Stimulated activated CD8-positive, alpha-beta memory T cell treated with anti-CD3 and anti-CD28 coated beads, Interleukin-4, amount 100 ng/mL, for 1 hour (primary cell): ENCODE measurements around the gene GPR132.
"Not testable (repeated sequence)": the region's sequence is repeated elsewhere in the genome, so short reads cannot be mapped to it uniquely, and the experiment has no call there.

Experiments used
- DNase-seq, 2 donors: peaks; one replicate each; pipeline ENCODE4 v3.0.0-alpha.2; 2020; ENCODE audit warnings: low read depth in 2 of 2, low spot score in 1 of 2

Gene GPR132, protein sequence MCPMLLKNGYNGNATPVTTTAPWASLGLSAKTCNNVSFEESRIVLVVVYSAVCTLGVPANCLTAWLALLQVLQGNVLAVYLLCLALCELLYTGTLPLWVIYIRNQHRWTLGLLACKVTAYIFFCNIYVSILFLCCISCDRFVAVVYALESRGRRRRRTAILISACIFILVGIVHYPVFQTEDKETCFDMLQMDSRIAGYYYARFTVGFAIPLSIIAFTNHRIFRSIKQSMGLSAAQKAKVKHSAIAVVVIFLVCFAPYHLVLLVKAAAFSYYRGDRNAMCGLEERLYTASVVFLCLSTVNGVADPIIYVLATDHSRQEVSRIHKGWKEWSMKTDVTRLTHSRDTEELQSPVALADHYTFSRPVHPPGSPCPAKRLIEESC

DNA sequence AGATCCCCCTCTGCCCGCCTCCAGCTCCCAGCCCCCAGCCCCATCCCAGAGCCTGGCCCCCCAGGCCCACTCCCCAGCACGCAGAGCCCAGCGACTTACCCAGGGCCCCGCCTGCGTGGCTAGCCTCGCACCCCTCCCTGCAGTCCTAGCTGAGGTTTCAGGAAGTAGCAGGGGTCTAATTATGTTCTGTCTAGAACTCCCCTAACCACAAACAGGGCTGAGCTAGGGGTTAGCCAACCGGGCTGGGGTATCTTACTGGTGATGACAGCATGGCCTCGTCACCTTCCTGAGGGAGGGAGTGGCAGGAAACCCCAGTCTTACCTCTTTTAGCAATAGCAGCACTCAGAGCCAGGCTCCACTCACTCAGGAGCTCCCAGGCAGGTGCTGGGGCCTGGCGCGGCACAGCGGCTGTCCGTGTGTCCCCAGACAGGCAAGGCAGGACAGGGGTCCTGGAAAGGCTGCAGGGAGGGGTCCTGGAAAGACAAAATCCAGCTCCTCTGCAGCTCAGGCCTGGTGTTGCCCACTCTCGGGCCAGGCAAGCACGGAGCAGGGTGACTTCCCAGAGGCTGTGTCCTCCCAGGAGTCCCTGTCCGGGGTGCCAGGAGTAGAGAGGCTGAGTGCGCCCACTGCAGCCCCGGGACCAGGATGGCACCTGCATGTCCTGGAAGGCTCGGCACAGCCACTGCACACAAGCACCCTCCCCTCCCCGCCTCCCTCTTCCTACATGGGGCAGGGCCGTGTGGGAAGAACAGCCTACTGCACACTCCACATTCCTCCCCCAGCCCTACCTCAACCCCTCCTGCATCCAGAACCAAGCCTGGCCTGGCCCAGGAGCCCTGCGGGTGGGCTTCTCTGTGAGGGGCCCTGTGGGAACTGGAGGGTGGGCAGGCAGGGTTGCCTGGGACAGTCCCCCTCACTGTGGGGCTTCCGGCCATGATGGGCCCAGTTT lies at the start of gene GPR132:
TSS of gene GPR132 (minus strand) at position 151 of the 949 bp plus-strand sequence. CDS start 10,010 bp downstream, outside the sequence.
- peak; percentile 70 to 79 for DNase-seq

DNA sequence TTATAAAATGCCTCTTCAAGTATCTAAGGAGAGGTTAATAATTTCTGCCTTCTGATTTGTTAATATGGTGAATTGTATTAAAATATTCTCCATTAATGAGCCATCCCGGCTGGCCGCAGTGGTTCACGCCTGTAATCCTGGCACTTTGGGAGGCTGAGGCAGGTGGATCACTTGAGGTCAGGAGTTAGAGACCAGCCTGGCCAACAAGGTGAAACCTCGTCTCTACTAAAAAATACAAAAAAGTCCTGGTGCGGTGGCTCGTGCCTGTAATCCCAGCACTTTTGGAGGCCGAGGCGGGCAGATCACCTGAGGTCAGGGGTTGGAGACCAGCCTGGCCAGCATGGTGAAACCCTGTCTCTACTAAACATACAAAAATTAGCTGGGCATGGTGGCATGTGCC lies 44.0 kb upstream of the GPR132 start:
- DNase-seq, result not testable (repeated sequence)

DNA sequence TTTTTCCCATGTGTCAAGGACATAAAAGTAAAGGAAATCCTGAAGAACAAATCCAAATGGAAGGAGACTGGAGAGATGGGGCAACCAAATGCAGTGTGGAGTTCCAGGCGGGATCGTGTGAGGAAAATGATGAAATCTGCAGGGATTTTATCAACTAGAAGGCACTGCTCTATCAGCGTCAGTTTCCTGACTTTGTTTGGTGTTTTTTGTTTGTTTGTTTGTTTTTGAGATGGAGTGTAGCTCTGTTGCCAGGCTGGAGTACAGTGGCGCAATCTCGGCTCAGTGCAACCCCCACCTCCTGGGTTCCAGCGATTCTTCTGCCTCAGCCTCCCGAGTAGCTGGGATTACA lies 43.3 kb upstream of the GPR132 start:
- no peak for DNase-seq

DNA sequence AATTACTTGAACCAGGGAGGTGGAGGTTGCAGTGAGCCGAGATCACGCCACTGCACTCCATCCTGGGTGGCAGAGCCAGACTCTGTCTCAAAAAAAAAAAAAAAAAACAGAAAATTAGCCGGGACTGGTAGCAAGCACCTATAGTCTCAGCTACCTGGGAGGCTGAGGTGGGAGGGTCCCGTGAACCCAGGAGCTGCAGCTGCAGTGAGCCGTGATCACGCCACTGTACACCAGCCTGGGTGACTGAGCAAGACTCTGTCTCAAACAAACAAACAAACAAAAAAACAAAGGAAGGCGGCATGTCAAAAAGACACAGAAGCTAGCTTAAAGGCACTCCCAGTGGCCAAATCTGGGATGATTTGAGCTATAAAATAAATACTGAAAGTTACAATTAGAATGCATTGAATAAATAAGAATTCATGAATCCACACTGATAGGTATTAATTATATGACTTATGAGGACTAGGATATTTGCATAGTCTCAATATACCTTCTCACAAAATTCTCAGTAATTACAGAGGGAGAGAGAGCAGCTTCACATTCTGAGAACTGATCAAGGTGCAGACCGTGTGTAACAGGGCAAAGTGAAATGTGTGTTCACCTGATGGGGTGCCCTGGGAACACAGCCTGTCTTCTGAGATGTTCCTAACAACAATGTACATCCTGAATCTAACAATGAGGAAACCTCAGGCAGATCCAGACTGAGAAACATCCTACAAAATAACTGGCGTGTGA lies 42.7 kb upstream of the GPR132 start:
- no peak for DNase-seq

DNA sequence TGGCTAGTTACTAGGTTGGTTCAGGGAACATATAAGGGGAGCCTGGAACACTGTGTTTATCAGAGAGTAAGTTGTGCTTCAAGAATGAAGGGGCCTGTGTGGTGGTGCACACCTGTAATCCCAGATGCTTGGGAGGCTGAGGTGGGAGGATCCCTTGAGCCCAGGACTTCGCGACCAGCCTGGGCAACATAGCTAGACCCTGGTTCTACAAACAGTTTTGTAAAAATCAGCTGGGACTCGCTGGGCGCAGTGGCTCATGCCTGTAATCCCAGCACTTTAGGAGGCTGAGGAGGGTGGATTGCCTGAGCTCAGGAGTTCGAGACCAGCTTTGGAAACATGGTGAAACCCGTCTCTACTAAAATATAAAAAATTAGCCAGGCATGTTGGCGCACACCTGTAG lies 42.1 kb upstream of the GPR132 start:
- DNase-seq, result no peak

DNA sequence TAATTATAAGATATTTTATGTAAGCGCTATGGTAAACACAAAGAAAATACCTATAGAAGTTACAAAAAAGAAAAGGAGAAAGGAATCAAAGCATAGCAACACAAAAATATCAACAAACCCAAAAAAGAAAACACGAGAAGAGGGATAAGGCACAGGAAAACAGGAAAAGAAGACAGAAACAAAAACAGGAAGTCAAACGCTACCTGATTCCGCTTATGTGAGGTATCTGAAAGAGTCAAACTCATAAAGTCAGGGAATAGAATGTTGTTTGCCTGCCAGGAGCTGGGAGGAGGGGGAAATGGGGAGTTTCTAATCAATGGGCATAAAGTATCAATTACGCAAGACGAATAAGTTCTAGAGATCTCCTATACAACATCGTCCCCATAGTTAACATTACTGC lies 39.9 kb upstream of the GPR132 start:
- no peak for DNase-seq

DNA sequence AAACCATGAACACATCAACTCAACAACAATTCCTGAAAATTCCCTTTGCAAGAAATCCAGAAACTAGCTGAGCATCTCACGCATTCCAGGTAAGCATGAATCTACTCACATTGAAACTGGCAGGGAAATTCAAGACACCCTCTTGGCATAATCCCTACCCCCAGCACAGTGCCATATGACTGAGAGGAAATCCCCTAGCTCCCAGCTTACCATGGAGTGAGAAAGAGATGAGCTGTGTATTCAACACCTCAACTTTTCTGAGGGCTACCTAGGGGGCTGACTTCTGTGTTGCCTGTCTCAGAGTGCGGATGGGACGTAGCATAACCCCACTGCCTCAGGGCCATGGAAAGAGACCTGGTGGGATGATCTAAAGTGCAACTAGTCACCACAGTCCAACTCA lies 37.7 kb upstream of the GPR132 start:
- no peak for DNase-seq

DNA sequence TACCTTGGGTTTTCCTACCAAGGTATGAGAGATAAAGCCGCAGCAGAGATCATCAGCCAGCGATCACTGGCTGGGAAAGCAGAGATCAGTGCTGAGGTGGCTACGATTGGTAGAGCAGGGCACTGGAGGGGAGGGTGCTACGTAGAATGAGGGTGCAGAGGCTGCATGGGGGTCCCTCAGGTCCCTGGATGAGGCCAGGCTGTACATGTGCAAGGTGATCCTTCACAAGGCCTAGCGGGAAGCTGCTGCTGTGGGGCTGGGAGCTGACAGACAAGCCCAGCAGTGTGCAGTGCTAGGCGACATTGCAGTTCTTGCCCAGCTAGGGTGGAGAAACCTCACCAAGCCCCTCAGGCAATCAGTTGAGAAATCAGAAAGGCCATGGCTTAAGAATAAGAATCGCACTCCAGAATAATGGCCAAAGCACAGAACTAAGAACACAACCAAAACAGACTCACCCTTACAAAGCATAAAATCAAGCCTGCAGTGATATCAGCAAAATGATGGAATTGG lies 37.2 kb upstream of the GPR132 start:
- DNase-seq, result no peak

DNA sequence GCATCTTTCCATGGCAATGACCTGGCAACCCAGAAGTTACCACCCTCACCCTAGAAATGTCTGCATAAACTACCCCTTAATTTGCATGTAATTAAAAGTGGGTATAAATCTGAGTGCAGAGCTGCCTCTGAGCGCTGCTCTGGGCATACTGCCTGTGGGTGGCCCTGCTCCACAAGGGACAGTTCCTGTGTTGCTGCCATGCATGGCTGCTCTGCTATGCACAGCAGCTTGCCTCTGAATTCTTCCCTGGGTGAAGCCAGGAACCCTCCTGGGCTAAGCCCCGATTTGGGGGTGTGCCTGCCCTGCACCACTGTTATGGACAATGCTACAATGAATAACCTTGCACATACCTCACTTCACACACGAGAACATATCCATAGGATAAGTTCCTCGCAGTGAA lies 35.7 kb upstream of the GPR132 start:
- DNase-seq, result no peak

DNA sequence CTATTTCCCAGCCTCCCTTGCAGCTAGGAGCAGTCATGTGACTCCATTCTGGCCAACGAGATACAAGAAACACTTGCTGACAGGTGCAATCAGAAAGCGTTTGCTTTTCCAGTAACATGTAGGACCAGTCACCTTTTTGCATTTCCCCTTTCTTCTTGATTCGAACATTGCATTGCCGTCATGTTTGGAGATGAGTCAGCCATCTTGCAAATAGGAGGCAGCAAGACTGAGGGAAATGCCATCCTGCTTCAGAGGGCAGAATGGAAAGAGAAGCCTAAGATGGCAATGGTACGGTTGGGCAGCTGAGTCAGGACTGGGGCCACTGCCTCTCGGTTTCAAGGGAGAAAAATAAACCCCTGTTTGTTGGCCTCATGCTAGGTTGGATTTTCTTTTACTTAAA lies 34.5 kb upstream of the GPR132 start:
- no peak for DNase-seq

DNA sequence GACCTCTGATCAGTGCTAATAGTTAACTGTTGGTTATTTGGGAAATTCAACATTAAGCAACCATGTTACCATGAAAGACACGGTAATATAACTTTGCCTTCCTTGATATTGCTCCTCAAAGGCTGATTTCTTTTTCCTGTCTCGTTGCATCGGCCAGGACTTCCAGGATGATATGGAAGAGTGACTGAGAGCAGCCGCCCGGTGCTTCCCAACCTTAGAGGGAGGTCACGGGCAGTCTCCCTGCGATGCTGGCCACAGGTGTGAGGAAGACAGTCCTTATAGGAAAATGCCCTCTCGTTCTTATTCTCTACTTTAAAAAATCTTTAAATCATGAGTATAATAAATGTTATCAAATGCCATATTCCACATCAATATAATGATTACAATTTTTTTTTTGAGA lies 33.1 kb upstream of the GPR132 start:
- no peak for DNase-seq

DNA sequence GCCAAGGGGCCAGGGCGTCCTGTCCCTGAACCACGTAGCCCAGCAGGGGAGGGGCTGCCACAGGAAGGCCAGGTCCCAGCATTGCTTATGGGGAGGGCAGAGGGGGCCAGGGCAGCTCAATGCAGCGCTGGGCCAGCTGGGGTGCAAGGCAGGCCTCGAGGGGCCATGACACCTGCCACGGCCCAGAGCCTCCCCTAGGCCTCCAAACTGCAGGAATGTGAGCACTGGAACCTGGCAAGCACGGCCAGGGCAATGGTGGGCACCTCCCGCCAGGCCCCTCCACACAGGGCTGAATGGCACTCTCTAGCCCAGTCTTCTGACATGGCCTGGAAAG lies 32.5 kb upstream of the GPR132 start:
- no peak for DNase-seq

DNA sequence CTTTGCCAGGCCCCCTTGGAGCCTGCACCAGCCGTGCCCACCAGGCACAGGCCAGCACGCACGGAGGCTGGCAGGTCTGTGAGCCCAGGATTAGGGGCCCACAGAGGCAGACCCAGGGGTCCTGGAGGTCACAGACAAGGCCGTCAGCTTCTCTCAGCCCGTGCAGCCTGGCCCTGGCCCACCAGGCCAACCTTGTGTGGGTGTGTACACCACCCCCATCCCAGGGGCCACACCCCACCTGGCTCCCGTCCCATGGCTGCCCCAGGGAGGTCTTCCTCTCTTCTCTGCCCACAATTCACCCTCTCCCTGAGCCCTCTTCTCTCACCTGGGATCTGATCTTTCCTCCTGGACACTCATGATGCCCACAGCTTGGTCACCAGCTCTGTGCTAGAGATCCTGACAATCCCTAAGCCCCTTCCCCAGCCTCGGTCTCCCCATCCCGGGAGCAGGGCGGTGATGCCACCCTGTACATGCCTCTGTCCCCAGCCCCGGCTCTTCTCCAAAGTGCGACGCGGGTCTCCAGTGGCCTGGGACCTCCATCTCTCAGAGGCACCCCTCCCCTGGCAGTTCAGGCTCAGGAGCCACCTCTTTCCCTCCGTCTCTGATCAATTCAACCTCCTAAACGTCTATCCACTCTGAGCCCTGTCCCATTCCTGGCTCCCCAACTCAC lies 31.1 kb upstream of the GPR132 start:
- DNase-seq, result no peak

DNA sequence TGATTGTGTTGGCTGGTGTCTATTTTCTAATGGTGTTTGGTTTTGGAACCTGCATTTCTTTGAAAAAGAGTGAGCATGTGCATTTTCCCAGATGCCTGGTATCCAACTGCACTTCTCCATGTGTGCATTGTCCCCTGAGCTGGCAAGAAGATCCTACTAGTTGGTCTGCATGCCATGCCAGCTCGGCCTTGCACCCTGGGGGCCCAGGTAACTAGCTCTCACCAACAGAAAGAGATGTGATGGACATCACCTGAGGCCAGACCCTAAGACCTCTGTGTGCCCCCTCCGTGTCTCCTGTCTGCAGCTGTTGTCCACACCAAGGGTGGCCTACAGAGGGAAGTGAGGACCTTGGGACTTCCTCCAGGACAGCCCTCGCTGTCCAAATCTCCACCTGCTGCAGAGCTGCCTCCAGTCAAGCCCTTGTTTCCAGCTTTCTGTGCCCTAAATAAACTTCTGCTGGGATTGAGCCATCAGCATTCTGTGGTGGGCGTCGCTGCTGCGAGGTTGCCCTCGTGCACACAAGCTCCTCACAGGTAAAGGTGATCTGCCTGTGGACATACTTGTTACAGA lies 30.1 kb upstream of the GPR132 start:
- no peak for DNase-seq

DNA sequence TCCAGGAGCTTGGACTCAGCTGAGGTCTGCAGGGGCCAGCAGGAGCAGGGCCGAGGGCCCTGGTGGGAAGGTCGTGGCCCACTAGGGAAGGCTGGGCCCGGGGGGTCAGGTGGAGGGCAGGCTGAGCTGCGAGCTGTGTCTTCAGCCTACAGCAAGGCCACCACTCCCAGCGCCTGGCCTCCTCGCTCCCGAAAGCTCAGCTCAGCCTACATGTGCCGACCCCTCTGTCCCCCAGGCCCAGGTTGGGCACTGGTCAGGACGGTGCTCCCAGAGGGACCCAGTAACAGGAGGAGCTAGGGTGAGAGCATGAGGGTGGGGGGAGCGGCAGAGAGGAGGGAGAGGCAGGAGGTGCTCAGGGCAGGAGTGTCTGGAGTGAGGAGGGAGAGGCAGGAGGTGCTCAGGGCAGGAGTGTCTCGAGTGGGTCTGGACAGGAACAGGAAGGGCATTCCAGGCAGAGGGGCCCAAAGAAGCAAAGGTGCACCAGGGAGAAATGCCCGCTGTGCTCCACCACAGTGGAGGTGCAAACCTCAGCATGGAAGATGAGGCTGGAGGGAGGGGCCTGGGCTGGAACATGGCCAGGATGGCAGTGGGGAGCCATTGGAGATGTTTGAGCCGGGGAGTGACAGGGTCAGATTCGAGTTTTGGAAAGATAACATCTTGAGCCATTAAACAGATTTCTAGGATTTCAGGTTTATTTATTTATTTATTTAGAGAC lies 29.1 kb upstream of the GPR132 start:
- no peak for DNase-seq

DNA sequence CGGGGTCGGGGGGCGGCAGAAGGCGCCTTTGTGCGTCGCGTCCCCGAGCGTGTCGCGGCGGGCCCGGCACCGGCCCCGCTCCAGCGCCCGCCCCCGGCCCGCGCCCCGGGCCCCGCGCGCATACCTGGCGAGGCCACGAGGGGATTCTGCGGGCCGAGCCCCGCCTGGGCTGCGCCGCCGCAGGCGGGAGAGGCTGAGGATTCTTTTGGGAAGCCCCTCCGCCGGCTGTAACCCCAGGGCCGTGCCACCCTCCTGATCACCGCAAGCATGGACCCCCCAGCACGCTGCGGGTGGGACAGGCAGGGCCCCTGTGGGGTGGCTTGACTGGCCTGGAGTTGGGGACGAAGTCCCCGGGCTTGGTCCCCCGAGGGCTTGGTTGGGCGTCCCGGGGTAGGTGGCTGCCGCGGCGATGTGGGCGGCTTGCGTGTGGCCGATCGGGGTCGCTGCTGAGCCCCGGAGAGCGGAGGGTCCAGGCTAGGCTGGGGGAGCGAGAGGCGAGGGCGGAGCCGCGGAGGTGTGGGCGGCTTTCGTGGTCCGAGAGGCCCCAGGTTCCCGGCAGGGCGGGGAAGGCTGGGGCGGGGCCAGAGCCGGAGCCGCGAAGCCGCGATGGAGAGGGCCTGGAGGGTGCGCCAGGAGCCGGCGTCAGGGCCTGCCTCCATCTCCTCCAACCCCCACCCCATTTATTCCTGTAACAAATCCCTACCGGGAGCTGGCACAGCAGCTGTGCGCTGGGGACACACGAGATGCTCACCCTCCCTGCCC lies 28.4 kb upstream of the GPR132 start:
- DNase-seq, result peak in 1 of 2 donors; percentile 44

DNA sequence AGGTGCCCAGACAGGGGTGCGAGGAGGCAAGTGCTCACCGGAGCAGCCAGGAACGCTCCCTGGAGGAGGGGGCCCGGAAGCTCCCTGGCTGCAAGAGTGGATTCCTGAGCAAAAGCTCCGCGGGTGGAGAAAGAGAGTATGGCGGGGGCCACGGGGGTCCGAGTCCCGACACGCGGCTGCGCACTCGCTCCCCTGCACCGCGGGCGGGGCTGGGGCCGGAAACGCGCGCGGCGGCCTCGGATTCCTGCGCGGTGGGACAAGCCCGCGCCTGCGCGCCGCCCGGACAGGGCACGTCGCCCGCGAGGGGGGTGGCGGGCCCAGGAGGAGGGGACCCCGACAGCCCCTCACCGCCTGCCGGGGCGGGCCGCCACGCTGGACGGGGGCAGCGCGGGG lies 27.8 kb upstream of the GPR132 start:
- no peak for DNase-seq

DNA sequence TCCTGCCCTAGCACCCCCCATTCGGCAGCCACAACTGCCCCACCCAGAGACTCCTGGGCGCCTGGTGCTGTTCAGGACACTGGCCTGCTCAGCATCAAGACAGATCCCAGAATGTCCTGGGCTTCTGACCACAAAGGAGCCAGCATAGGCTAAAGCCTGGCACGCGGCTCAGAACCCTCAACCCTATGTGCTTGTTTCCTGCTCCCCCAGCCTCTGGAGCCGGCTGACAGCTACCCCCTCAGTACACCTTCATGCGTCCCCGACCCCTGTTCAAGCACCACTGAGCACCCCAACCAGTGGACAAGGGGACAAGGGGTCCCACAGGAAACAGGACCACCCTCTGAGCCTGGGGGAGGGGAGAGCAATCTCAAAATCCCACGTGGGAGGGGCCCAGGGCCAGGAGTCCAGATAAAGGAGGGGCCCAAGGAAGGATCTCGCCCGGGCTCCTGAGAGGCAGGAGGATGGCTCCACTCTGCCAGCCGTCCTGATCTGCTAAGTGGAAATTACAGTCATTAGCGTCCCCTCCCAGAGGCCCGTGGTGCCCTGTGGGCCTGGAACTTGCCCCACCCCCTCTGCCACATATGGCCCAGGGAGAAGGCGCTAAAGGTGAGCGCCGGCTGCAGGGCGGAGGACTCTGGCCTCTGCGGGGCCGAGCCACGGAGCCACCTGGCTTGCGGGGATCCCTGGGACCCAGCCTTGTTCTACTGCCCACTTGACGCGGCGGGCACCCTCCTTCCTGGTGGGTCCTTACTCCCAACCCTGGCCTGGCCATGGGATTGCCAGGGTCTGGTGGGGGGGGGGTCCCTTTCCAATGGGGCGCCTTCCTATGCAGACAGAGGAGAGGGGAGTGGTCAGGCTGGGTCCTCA lies 27.2 kb upstream of the GPR132 start:
- no peak for DNase-seq
